Right kidney (tissue), 1 donor: ENCODE results near the gene BPI.
A peak's percentile ranks its signal among the peaks of the same experiment; 100 is the strongest.
"Not testable (repeated sequence)": the region's sequence is repeated elsewhere in the genome, so short reads cannot be mapped to it uniquely, and the experiment has no call there.

Experiments
- DNase-seq: peaks from one replicate; pipeline ENCODE4 v3.0.0-alpha.2; 2016

The BPI gene

GRCh38 chr20:38277691-38278090 lies 26.3 kb upstream of the BPI start:
- DNase-seq = no peak

- peak; percentile 40 for DNase-seq
These were observed 25.8 kb upstream of the BPI start for GRCh38 chr20:38278131-38278530.

GRCh38 chr20:38278763-38279162 lies 25.2 kb upstream of the BPI start:
- DNase-seq = no peak

- DNase-seq = not testable (repeated sequence)
These were observed 22.6 kb upstream of the BPI start for GRCh38 chr20:38281176-38281915.

GRCh38 chr20:38283236-38283635 lies 20.7 kb upstream of the BPI start:
- DNase-seq = no peak

- not testable (repeated sequence) for DNase-seq
These were observed 19.8 kb upstream of the BPI start for GRCh38 chr20:38284066-38284650.

- DNase-seq = no peak
These were observed 19.0 kb upstream of the BPI start for GRCh38 chr20:38284893-38285444.

GRCh38 chr20:38286586-38287531 lies 17.1 kb upstream of the BPI start:
- no peak for DNase-seq

- DNase-seq = peak; percentile 31
These were observed 12.8 kb upstream of the BPI start for GRCh38 chr20:38290829-38291814.

- DNase-seq = no peak
These were observed 12.0 kb upstream of the BPI start for GRCh38 chr20:38291966-38292365.

- DNase-seq = no peak
These were observed 10.4 kb upstream of the BPI start for GRCh38 chr20:38293491-38294065.

GRCh38 chr20:38294076-38294591 lies 9.8 kb upstream of the BPI start:
- DNase-seq = no peak

- DNase-seq = no peak
These were observed 8.1 kb upstream of the BPI start for GRCh38 chr20:38295811-38296210.

- DNase-seq = no peak
These were observed 7.5 kb upstream of the BPI start for GRCh38 chr20:38296433-38296832.

GRCh38 chr20:38297916-38298674 lies 5.9 kb upstream of the BPI start:
- DNase-seq = no peak

GRCh38 chr20:38298768-38299288 lies 5.1 kb upstream of the BPI start:
- peak; percentile 48 for DNase-seq

GRCh38 chr20:38299963-38300362 lies 4.0 kb upstream of the BPI start:
- DNase-seq = no peak

- DNase-seq = no peak
These were observed 3.5 kb upstream of the BPI start for GRCh38 chr20:38300438-38300837.

GRCh38 chr20:38301309-38301708 lies 2.6 kb upstream of the BPI start:
- DNase-seq = no peak

- no peak for DNase-seq
These were observed 1.2 kb upstream of the BPI start for GRCh38 chr20:38302786-38303185.
